Keratinocyte (primary cell): Measurements from ENCODE around the gene ARHGAP20. TPM values are rescaled to one million over a fixed set of nuclear protein-coding genes. Genes with fewer than 3 reads are reported as not detected.

Experiments
- DNase-seq: peaks from one replicate; pipeline ENCODE4 v3.0.0-alpha.2; 2011; ENCODE audit warnings: low read depth, missing footprints, low spot score
- FAIRE-seq: peaks from 2 replicates; lab custom pipeline; 2011; peaks lifted over from hg19 to GRCh38; lab: Jason Lieb, UNC
- H2AFZ ChIP-seq: 2 replicates; pipeline ENCODE4 v1.6.0; 2012; ENCODE audit warnings: low read length, control low read depth, inconsistent platforms; ENCODE audit not compliant: control insufficient read depth
- H3K27ac ChIP-seq: 2 replicates; pipeline ENCODE4 v1.5.1; 2011; ENCODE audit warnings: low read length; ENCODE audit not compliant: control insufficient read depth, insufficient read depth
- H3K27me3 ChIP-seq: 3 replicates; pipeline ENCODE4 v1.6.0; 2011; ENCODE audit warnings: low read length; ENCODE audit not compliant: control insufficient read depth, insufficient read depth; ENCODE audit errors: extremely low read depth
- H3K36me3 ChIP-seq, 2 experiments: 2 replicates in 1 of 2; 3 replicates in 1 of 2; pipeline ENCODE4 v1.5.1; 2011; ENCODE audit warnings: low read length in 2 of 2, mild to moderate bottlenecking in 1 of 2; ENCODE audit not compliant: control insufficient read depth in 2 of 2, insufficient read depth in 2 of 2; ENCODE audit errors: extremely low read depth in 1 of 2
- H3K4me1 ChIP-seq: 3 replicates; pipeline ENCODE4 v1.5.1; 2011; ENCODE audit warnings: low read length; ENCODE audit not compliant: control insufficient read depth, insufficient read depth; ENCODE audit errors: extremely low read depth
- H3K4me2 ChIP-seq: 3 replicates; pipeline ENCODE4 v1.6.0; 2011; ENCODE audit warnings: low read depth, low read length; ENCODE audit not compliant: control insufficient read depth, insufficient read depth; ENCODE audit errors: extremely low read depth
- H3K4me3 ChIP-seq, 3 experiments: fragments of 200-600 bp in 1 of 3; sonication (generic) in 1 of 3; 2 replicates in 2 of 3; 3 replicates in 1 of 3; pipeline ENCODE4 v1.5.1; 2011 to 2016; ENCODE audit warnings: low read length in 3 of 3, mild to moderate bottlenecking in 3 of 3, control low read depth in 2 of 3, inconsistent platforms in 1 of 3, low read depth in 1 of 3, mixed read lengths in 1 of 3, mixed run types in 1 of 3, moderate library complexity in 1 of 3; ENCODE audit not compliant: control insufficient read depth in 2 of 3, insufficient read depth in 2 of 3; ENCODE audit errors: extremely low read depth in 1 of 3
- H3K79me2 ChIP-seq: 2 replicates; pipeline ENCODE4 v1.6.0; 2012; ENCODE audit warnings: low read length; ENCODE audit not compliant: control insufficient read depth, insufficient read depth
- H3K9ac ChIP-seq: 3 replicates; pipeline ENCODE4 v1.6.0; 2011; ENCODE audit warnings: low read length; ENCODE audit not compliant: control insufficient read depth, insufficient read depth; ENCODE audit errors: extremely low read depth
- H3K9me1 ChIP-seq: 3 replicates; pipeline ENCODE4 v1.6.0; 2011; ENCODE audit warnings: low read length; ENCODE audit not compliant: control insufficient read depth, insufficient read depth; ENCODE audit errors: extremely low read depth
- H3K9me3 ChIP-seq: 2 replicates; pipeline ENCODE4 v1.5.1; 2012; ENCODE audit warnings: low read depth, low read length; ENCODE audit not compliant: control insufficient read depth
- H4K20me1 ChIP-seq: 3 replicates; pipeline ENCODE4 v1.6.0; 2011; ENCODE audit warnings: low read length; ENCODE audit not compliant: control insufficient read depth, insufficient read depth; ENCODE audit errors: extremely low read depth
- EZH2 ChIP-seq: IDR thresholded peaks from one replicate; pipeline ENCODE4 v1.6.1; 2012; ENCODE audit warnings: inconsistent platforms, mild to moderate bottlenecking, low read length, moderate library complexity
- dilution Hi-C: fragments of 300-500 bp; cut with MboI; formaldehyde crosslinking; loops from one replicate; pipeline ENCODE4 v1.7.0; 2020; ENCODE audit warnings: low sequenced_read_pairs; ENCODE audit not compliant: extremely low pct_ligation_motif_present
- polyA plus RNA-seq, 5 experiments: library from polyadenylated mRNA; depleted of rRNA in 3 of 5; stranded (reverse) in 3 of 5; stranded (forward) in 1 of 5; unstranded in 1 of 5; fragments of >200 nt; gene quantifications; 1 replicate in 1 of 5; 2 replicates in 3 of 5; 3 replicates in 1 of 5; pipeline versions ENCODE4 v1.2.1 to v1.2.3, GENCODE V29; 2011 to 2012; ENCODE audit warnings: missing spikeins in 2 of 5, low read depth in 1 of 5, low replicate concordance in 1 of 5
- TF ChIP-seq, protein P1 (sequence below), 3 experiments: IDR thresholded peaks in 1 of 3; conservative IDR thresholded peaks in 1 of 3; optimal IDR thresholded peaks in 1 of 3; 2 replicates in 2 of 3; 3 replicates in 1 of 3; pipeline versions ENCODE3 to v1.5.1; 2011; ENCODE audit warnings: low read length in 3 of 3, mild to moderate bottlenecking in 3 of 3, moderate library complexity in 2 of 3, control low read depth in 1 of 3, inconsistent platforms in 1 of 3; ENCODE audit not compliant: insufficient read depth in 2 of 3; ENCODE audit errors: extremely low read depth in 1 of 3

Gene ARHGAP20
- polyA plus RNA-seq, 1 donor (not counting 4 experiments of a cell fraction or from before 2014, with no cell fraction given): not detected

DNA sequence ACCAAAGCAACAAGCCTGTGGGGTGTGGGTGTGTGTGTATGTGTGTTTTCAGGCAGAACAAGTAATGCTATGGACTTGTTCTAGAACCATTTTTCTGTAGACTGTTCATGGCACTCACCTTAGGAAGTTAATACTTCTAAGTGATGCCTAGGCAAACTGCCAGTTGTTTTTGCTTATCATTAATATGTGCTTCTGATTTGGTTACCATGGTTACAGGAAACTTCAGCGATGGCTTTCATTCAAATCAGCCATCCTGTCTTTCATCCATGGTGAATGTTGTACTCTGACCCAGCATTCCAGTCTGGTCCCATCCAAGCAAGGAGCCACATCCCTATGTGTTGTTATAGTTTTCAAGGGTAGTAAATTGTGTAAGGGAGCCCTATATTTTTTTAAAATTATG, 49.8 kb upstream of the ARHGAP20 start:
- FAIRE-seq (no peak), DNase-seq (no peak)
- Histone ChIP-seq H3K36me3 (no peaks in the 10 kb centered on the region), H3K27ac (no peak overlapping the region), H3K27me3 (no peaks in the 10 kb centered on the region), H3K9me1 (no peaks in the 10 kb centered on the region), H2AFZ (no peak overlapping the region), H3K9me3 (no peaks in the 10 kb centered on the region), H3K4me2 (no peak overlapping the region), H3K79me2 (no peaks in the 10 kb centered on the region), H3K9ac (no peak overlapping the region), H3K4me3 (no peak overlapping the region), H3K4me1 (no peaks in the 10 kb centered on the region), H4K20me1 (no peaks in the 10 kb centered on the region)
- dilution Hi-C loops: no loop called here
- no peak for TF ChIP-seq EZH2

- no peak for FAIRE-seq
- H3K9me1 ChIP-seq: no peaks in the 10 kb centered on the region
- TF ChIP-seq, protein P1, sequence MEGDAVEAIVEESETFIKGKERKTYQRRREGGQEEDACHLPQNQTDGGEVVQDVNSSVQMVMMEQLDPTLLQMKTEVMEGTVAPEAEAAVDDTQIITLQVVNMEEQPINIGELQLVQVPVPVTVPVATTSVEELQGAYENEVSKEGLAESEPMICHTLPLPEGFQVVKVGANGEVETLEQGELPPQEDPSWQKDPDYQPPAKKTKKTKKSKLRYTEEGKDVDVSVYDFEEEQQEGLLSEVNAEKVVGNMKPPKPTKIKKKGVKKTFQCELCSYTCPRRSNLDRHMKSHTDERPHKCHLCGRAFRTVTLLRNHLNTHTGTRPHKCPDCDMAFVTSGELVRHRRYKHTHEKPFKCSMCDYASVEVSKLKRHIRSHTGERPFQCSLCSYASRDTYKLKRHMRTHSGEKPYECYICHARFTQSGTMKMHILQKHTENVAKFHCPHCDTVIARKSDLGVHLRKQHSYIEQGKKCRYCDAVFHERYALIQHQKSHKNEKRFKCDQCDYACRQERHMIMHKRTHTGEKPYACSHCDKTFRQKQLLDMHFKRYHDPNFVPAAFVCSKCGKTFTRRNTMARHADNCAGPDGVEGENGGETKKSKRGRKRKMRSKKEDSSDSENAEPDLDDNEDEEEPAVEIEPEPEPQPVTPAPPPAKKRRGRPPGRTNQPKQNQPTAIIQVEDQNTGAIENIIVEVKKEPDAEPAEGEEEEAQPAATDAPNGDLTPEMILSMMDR (optimal IDR thresholded peaks at IDR 0.05 in 1 of 3, IDR thresholded peaks at IDR 0.05 in 1 of 3, conservative IDR thresholded peaks at IDR 0.05 in 1 of 3; ENCODE audit: extremely low read depth in 1 of 3, insufficient read depth in 2 of 3, low read length in 3 of 3): no peak
- TF ChIP-seq EZH2: no peak
- H3K9ac ChIP-seq: no peak overlapping the region
- H3K4me1 ChIP-seq: no peaks in the 10 kb centered on the region
- no peak overlapping the region for H3K27ac ChIP-seq
- no peak overlapping the region for H3K4me2 ChIP-seq
- H4K20me1 ChIP-seq: no peaks in the 10 kb centered on the region
- no peaks in the 10 kb centered on the region for H3K36me3 ChIP-seq
- DNase-seq: no peak
- dilution Hi-C loops: no loop called here
- no peaks in the 10 kb centered on the region for H3K79me2 ChIP-seq
- no peak overlapping the region for H2AFZ ChIP-seq
- H3K4me3 ChIP-seq: no peak overlapping the region
- no peaks in the 10 kb centered on the region for H3K27me3 ChIP-seq
- H3K9me3 ChIP-seq: no peaks in the 10 kb centered on the region
These were observed 48.9 kb upstream of the ARHGAP20 start for GRCh38 chr11:110761131-110761530.

DNA sequence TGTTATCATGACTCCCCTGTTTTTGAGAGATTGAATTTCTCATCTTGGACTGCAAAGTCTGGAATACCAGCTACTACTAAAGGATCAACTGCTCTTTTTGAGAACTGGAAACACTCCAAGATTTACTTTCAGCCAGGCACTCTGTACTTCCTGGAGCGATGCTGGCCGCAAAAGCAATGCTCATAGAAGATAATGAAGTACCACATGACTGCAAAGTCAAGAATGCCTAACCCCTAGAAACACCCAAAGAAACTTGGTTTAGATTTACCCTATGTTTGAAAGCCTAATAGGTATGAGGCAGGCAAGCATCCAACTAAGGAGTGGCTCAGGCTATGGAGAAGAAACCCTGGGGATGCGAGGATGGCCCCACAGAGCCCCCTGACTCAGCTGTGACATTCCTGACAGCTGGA, 47.7 kb upstream of the ARHGAP20 start:
- dilution Hi-C loops: no loop called here
- H3K9me1 ChIP-seq: no peaks in the 10 kb centered on the region
- H2AFZ ChIP-seq: no peak overlapping the region
- FAIRE-seq (no peak), DNase-seq (no peak)
- no peak overlapping the region for H3K9ac ChIP-seq
- H3K27ac ChIP-seq: no peak overlapping the region
- TF ChIP-seq EZH2: no peak
- TF ChIP-seq, protein P1 (optimal IDR thresholded peaks at IDR 0.05 in 1 of 3, IDR thresholded peaks at IDR 0.05 in 1 of 3, conservative IDR thresholded peaks at IDR 0.05 in 1 of 3; ENCODE audit: extremely low read depth in 1 of 3, insufficient read depth in 2 of 3, low read length in 3 of 3): no peak
- H4K20me1 ChIP-seq: no peaks in the 10 kb centered on the region
- H3K36me3 ChIP-seq: no peaks in the 10 kb centered on the region
- H3K4me1 ChIP-seq: no peaks in the 10 kb centered on the region
- no peaks in the 10 kb centered on the region for H3K27me3 ChIP-seq
- H3K9me3 ChIP-seq: no peaks in the 10 kb centered on the region
- no peak overlapping the region for H3K4me2 ChIP-seq
- H3K79me2 ChIP-seq: no peaks in the 10 kb centered on the region
- no peak overlapping the region for H3K4me3 ChIP-seq
